HepG2 (cell line): ENCODE measurements around the gene NSMF. TPM values are rescaled to one million over a fixed set of nuclear protein-coding genes. Genes with fewer than 3 reads are reported as not detected.

Experiments used
- ATAC-seq: fragments of 200-7000 bp; cut with Tn5 transposase; 3 replicates; pipeline ENCODE4 v1.9.1; 2020; ENCODE audit warnings: mild to moderate bottlenecking, moderate library complexity
- BruUV-seq: library from RNA; stranded (reverse); fragments of 400-500 nt; replicated peaks from 2 replicates; lab custom pipeline; 2021; lab: Mats Ljungman, UMichigan
- CTCF ChIA-PET: fragments of 300-600 bp; formaldehyde crosslinking; extraction: SDS; loops from one replicate; lab custom pipeline; 2021; ENCODE audit warnings: low total read pairs, inconsistent platforms, low intra/inter-chr PET ratio; lab: Yijun Ruan, JAX
- POLR2A ChIA-PET: fragments of 350-600 bp; sonication (Branson Sonifier 250); formaldehyde crosslinking; loops from one replicate; lab custom pipeline; 2020; ENCODE audit warnings: antibody characterized with exemption, inconsistent platforms; lab: Yijun Ruan, JAX
- DNase-seq: peaks from one replicate; pipeline ENCODE4 v3.0.0-alpha.2; 2015; ENCODE audit warnings: low spot score
- FAIRE-seq: peaks from 3 replicates; lab custom pipeline; 2011; peaks lifted over from hg19 to GRCh38; lab: Jason Lieb, UNC
- H2AFZ ChIP-seq: one replicate; pipeline ENCODE4 v1.6.1; 2011; ENCODE audit warnings: low read length, inconsistent platforms
- H3K27ac ChIP-seq: fragments of 300-600 bp; 3 replicates; pipeline ENCODE4 v1.8.0; 2011; ENCODE audit warnings: mixed run types, mild to moderate bottlenecking, mixed read lengths, low read length, inconsistent platforms; ENCODE audit not compliant: insufficient read depth; ENCODE audit errors: extremely low read length
- H3K27me3 ChIP-seq, 2 experiments: fragments of 200-600 bp in 1 of 2; 2 replicates in 1 of 2; 3 replicates in 1 of 2; pipeline versions ENCODE4 v1.6.0 to v1.8.0; 2011; ENCODE audit warnings: low read length in 2 of 2, mild to moderate bottlenecking in 2 of 2, moderate library complexity in 2 of 2, inconsistent platforms in 1 of 2; ENCODE audit not compliant: insufficient read depth in 2 of 2, control insufficient read depth in 1 of 2
- H3K36me3 ChIP-seq, 2 experiments: fragments of 200-600 bp in 1 of 2; replicated peaks in 1 of 2; 2 replicates in 1 of 2; 3 replicates in 1 of 2; pipeline versions ENCODE4 v1.5.1 to v1.8.0; 2011; ENCODE audit warnings: low read length in 2 of 2, inconsistent platforms in 1 of 2; ENCODE audit not compliant: insufficient read depth in 2 of 2, control insufficient read depth in 1 of 2
- H3K4me1 ChIP-seq: 2 replicates; pipeline ENCODE4 v1.5.1; 2012; ENCODE audit warnings: low read length, inconsistent platforms; ENCODE audit not compliant: insufficient read depth
- H3K4me2 ChIP-seq: 2 replicates; pipeline ENCODE4 v1.6.0; 2011; ENCODE audit warnings: low read depth, low read length, inconsistent platforms
- H3K4me3 ChIP-seq, 3 experiments: fragments of 200-600 bp in 1 of 3; sonication (generic), shearing (Covaris generic) in 1 of 3; replicated peaks in 1 of 3; 2 replicates each; pipeline ENCODE4 v1.5.1; 2011 to 2016; ENCODE audit warnings: low read length in 3 of 3, inconsistent platforms in 2 of 3, low read depth in 2 of 3, mild to moderate bottlenecking in 2 of 3, control low read depth in 1 of 3, mixed read lengths in 1 of 3; ENCODE audit not compliant: insufficient read depth in 1 of 3
- H3K79me2 ChIP-seq: one replicate; pipeline ENCODE4 v1.6.1; 2011; ENCODE audit warnings: low read length, inconsistent platforms; ENCODE audit not compliant: insufficient read depth
- H3K9ac ChIP-seq: 2 replicates; pipeline ENCODE4 v1.6.0; 2011; ENCODE audit warnings: mild to moderate bottlenecking, low read depth, low read length, inconsistent platforms; ENCODE audit not compliant: insufficient read depth
- H3K9me3 ChIP-seq: 2 replicates; pipeline ENCODE4 v1.5.1; 2012; ENCODE audit warnings: mild to moderate bottlenecking, low read length
- H4K20me1 ChIP-seq: 2 replicates; pipeline ENCODE4 v1.6.0; 2011; ENCODE audit warnings: inconsistent platforms, mild to moderate bottlenecking, low read length, moderate library complexity; ENCODE audit not compliant: insufficient read depth
- ARID2 ChIP-seq: sonication (generic); formaldehyde crosslinking; IDR thresholded peaks from 2 replicates; pipeline ENCODE4 v1.8.1; 2022; ENCODE audit warnings: mild to moderate bottlenecking, missing genetic modification reagents, borderline replicate concordance
- KDM5B ChIP-seq: sonication (generic); formaldehyde crosslinking; IDR thresholded peaks from 2 replicates; pipeline ENCODE4 v1.4.0; 2020; ENCODE audit warnings: missing genetic modification reagents, mild to moderate bottlenecking, borderline replicate concordance
- KLF13 ChIP-seq: sonication (generic); formaldehyde crosslinking; IDR thresholded peaks from 2 replicates; pipeline ENCODE4 v1.4.0; 2020; ENCODE audit warnings: mild to moderate bottlenecking, missing genetic modification reagents
- NFIB ChIP-seq: sonication (generic); formaldehyde crosslinking; IDR thresholded peaks from 2 replicates; pipeline ENCODE4 v1.9.0; 2021; ENCODE audit warnings: missing genetic modification reagents, mild to moderate bottlenecking, borderline replicate concordance
- SALL1 ChIP-seq: sonication (generic); formaldehyde crosslinking; IDR thresholded peaks from 2 replicates; pipeline ENCODE4 v1.8.0; 2022; ENCODE audit warnings: mild to moderate bottlenecking, missing genetic modification reagents
- SETDB1 ChIP-seq: sonication (generic); formaldehyde crosslinking; IDR thresholded peaks from 2 replicates; pipeline ENCODE4 v1.5.1; 2020; ENCODE audit warnings: missing genetic modification reagents, mild to moderate bottlenecking, borderline replicate concordance
- SP4 ChIP-seq: sonication (generic); formaldehyde crosslinking; IDR thresholded peaks from 2 replicates; pipeline ENCODE4 v1.8.1; 2023; ENCODE audit warnings: mild to moderate bottlenecking, missing genetic modification reagents
- TARDBP ChIP-seq: sonication (generic); formaldehyde crosslinking; IDR thresholded peaks from 2 replicates; pipeline ENCODE4 v1.8.0; 2022; ENCODE audit warnings: mild to moderate bottlenecking, missing genetic modification reagents
- TEAD3 ChIP-seq: optimal IDR thresholded peaks from 2 replicates; pipeline ENCODE3; 2016; ENCODE audit warnings: borderline replicate concordance
- ZBTB38 ChIP-seq: sonication (generic); formaldehyde crosslinking; IDR thresholded peaks from 2 replicates; pipeline ENCODE4 v1.5.1; 2020; ENCODE audit warnings: mild to moderate bottlenecking, missing genetic modification reagents
- ZEB1 ChIP-seq: IDR thresholded peaks from 2 replicates; pipeline ENCODE4 v1.6.1; 2012; ENCODE audit warnings: mild to moderate bottlenecking, low read depth, inconsistent platforms; ENCODE audit not compliant: insufficient replicate concordance
- ZFY ChIP-seq: sonication (generic); formaldehyde crosslinking; IDR thresholded peaks from 2 replicates; pipeline ENCODE4 v1.4.0; 2020; ENCODE audit warnings: missing genetic modification reagents
- ZNF30 ChIP-seq: sonication (generic); formaldehyde crosslinking; IDR thresholded peaks from 2 replicates; pipeline ENCODE4 v1.5.0; 2020; ENCODE audit warnings: mild to moderate bottlenecking, missing genetic modification reagents
- ZNF501 ChIP-seq: sonication (generic); formaldehyde crosslinking; IDR thresholded peaks from 2 replicates; pipeline ENCODE4 v1.5.1; 2020; ENCODE audit warnings: mild to moderate bottlenecking, moderate library complexity, missing genetic modification reagents
- ZNF530 ChIP-seq: sonication (generic); formaldehyde crosslinking; IDR thresholded peaks from 2 replicates; pipeline ENCODE4 v1.5.0; 2020; ENCODE audit warnings: low read depth, mild to moderate bottlenecking, missing genetic modification reagents
- WGBS: methylation state at CpG from one replicate; pipeline ENCODE4 v1.1.6; 2017; ENCODE audit warnings: low lambda C conversion rate; 5-methylcytosine and 5-hydroxymethylcytosine counted together
- in situ Hi-C: cut with HindIII; loops from 2 replicates; pipeline ENCODE4 v1.10.0; 2017; ENCODE audit warnings: low pct_unique_long_range_greater_than_20kb; ENCODE audit not compliant: extremely low pct_ligation_motif_present
- intact Hi-C: fragments of 100-400 bp; cut with micrococcal nuclease; formaldehyde crosslinking; loops from one replicate; pipeline ENCODE4 v1.10.0; 2022; ENCODE audit not compliant: unreplicated experiment
- polyA plus RNA-seq, 8 experiments: library from polyadenylated mRNA; depleted of rRNA in 3 of 8; stranded (reverse) in 7 of 8; unstranded in 1 of 8; fragments of >200 nt; fragmentation: Illumina TruSeq in 4 of 8; extraction: Trizol in 4 of 8; gene quantifications; 2 replicates each; pipeline versions ENCODE4 v1.2.1 to v1.2.3, GENCODE V29; 2011 to 2016; ENCODE audit warnings: low read depth in 4 of 8, missing spikeins in 1 of 8, mixed read lengths in 1 of 8; ENCODE audit not compliant: insufficient read depth in 1 of 8
- total RNA-seq, 5 experiments: library from RNA; depleted of rRNA; stranded (reverse); fragments of >200 nt; fragmentation: Illumina TruSeq; extraction: Trizol; gene quantifications; 2 replicates each; pipeline ENCODE4 v1.2.3, GENCODE V29; 2016; ENCODE audit warnings: low read depth in 1 of 5
- TF ChIP-seq, protein P1 (sequence below): sonication (generic); formaldehyde crosslinking; IDR thresholded peaks from 2 replicates; pipeline ENCODE4 v1.4.0; 2020; ENCODE audit warnings: missing genetic modification reagents
- TF ChIP-seq, protein P2 (sequence below): IDR thresholded peaks from 2 replicates; pipeline ENCODE4 v1.6.1; 2016; ENCODE audit warnings: missing compliant biosample characterization, missing genetic modification reagents, borderline replicate concordance
- TF ChIP-seq, protein P3 (sequence below): sonication (generic); formaldehyde crosslinking; IDR thresholded peaks from 2 replicates; pipeline ENCODE4 v1.9.0; 2022; ENCODE audit warnings: missing genetic modification reagents, mild to moderate bottlenecking, borderline replicate concordance
- TF ChIP-seq, protein P4 (sequence below): IDR thresholded peaks from 2 replicates; pipeline ENCODE4 v1.6.1; 2012; ENCODE audit warnings: inconsistent platforms

Gene NSMF
- total and polyA plus RNA-seq, 2 of the 13 experiments (the other 11 are each of a cell fraction or from before 2014, with no cell fraction given), result 44.3 to 183 TPM

DNA sequence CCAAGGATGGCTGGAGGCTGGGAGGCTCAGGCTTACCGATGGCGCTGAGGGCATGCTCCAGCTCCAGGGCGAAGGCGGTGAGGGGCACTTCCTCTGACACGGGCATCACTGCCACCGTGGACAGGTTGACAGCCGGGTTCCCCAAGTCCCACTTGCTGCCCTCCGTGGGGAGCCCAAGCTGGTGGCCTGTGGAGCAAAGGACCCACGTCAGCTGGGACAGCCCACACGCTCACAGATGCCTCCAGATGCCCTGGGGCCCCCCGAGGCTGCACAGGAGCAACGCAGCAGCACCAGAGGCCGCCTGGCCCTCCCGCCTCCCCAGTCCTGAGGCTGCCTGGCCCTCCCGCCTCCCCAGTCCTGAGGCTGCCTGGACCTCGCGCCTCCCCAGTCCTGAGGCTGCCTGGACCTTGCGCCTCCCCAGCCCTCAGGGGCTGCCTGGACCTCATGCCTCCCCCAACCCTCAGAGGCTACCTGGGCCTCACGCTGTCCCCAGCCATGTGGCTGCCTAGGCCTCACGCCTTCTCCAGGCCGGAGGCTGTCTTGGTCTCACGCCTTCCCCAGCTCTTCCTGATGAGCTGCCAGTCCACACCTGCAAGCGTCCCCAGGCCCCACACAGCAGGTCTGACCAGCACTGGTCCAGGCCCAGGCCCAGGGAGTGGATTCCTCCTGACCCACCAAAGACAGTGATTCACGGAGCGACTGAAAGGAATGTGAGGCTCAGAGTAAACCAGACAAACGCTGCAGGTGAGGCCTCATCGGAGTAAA is 25.6 kb upstream of the NSMF start:
- FAIRE-seq, result no peak
- intact Hi-C loops (no loop called here), in situ Hi-C loops (no loop called here)
- peak; percentile 14; the same call in 2 of the 3 replicates for ATAC-seq
- no peak overlapping the region for H2AFZ ChIP-seq
- CTCF ChIA-PET, result no interaction called here
- POLR2A ChIA-PET, result no interaction called here
- WGBS, result 53% methylated on average over 9 of the region's 27 CpGs
- H3K9ac ChIP-seq, result no peak overlapping the region
- peaks cover 46% of the 10 kb centered on the region for H3K4me1 ChIP-seq
- no peak overlapping the region for H3K27ac ChIP-seq
- H3K9me3 ChIP-seq, result no peaks in the 10 kb centered on the region
- no TSS peak for BruUV-seq
- H4K20me1 ChIP-seq, result no peaks in the 10 kb centered on the region
- H3K27me3 ChIP-seq, result peaks cover 12 to 54% of the 10 kb centered on the region in 2 experiments
- no peak for DNase-seq
- no peaks in the 10 kb centered on the region for H3K79me2 ChIP-seq
- H3K4me3 ChIP-seq, result no peak overlapping the region
- no peaks in the 10 kb centered on the region for H3K36me3 ChIP-seq
- H3K4me2 ChIP-seq, result no peak overlapping the region
- TF ChIP-seq, protein P1, sequence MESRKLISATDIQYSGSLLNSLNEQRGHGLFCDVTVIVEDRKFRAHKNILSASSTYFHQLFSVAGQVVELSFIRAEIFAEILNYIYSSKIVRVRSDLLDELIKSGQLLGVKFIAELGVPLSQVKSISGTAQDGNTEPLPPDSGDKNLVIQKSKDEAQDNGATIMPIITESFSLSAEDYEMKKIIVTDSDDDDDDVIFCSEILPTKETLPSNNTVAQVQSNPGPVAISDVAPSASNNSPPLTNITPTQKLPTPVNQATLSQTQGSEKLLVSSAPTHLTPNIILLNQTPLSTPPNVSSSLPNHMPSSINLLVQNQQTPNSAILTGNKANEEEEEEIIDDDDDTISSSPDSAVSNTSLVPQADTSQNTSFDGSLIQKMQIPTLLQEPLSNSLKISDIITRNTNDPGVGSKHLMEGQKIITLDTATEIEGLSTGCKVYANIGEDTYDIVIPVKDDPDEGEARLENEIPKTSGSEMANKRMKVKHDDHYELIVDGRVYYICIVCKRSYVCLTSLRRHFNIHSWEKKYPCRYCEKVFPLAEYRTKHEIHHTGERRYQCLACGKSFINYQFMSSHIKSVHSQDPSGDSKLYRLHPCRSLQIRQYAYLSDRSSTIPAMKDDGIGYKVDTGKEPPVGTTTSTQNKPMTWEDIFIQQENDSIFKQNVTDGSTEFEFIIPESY (CRISPR knock-in tag), result peak; percentile 53; the same call in 1 of the 2 replicates
- TF ChIP-seq SP4 (0 out of 2 replicates have a peak, but pooled peaks have one; percentile 24), ARID2 (no peak), KDM5B (CRISPR knock-in tag) (peak; percentile 47; the same call in 1 of the 2 replicates), ZEB1 (peak; percentile 30), NFIB (CRISPR knock-in tag) (0 out of 2 replicates have a peak, but pooled peaks have one; percentile 35), ZNF30 (CRISPR knock-in tag) (0 out of 2 replicates have a peak, but pooled peaks have one; percentile 28), TARDBP (CRISPR knock-in tag) (no peak), SETDB1 (CRISPR knock-in tag) (0 out of 2 replicates have a peak, but pooled peaks have one; percentile 21), TEAD3 (peak; percentile 23), ZNF501 (CRISPR knock-in tag) (peak; percentile 36; the same call in 1 of the 2 replicates), KLF13 (CRISPR knock-in tag) (no peak), ZNF530 (CRISPR knock-in tag) (no peak), ZFY (CRISPR knock-in tag) (peak; percentile 45), SALL1 (CRISPR knock-in tag) (peak; percentile 22; the same call in 1 of the 2 replicates), ZBTB38 (peak; percentile 47; the same call in 1 of the 2 replicates)
- TF ChIP-seq, protein P2, sequence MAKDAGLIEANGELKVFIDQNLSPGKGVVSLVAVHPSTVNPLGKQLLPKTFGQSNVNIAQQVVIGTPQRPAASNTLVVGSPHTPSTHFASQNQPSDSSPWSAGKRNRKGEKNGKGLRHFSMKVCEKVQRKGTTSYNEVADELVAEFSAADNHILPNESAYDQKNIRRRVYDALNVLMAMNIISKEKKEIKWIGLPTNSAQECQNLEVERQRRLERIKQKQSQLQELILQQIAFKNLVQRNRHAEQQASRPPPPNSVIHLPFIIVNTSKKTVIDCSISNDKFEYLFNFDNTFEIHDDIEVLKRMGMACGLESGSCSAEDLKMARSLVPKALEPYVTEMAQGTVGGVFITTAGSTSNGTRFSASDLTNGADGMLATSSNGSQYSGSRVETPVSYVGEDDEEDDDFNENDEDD (CRISPR knock-in tag), result peak; percentile 25; the same call in 1 of the 2 replicates
- TF ChIP-seq, protein P3, sequence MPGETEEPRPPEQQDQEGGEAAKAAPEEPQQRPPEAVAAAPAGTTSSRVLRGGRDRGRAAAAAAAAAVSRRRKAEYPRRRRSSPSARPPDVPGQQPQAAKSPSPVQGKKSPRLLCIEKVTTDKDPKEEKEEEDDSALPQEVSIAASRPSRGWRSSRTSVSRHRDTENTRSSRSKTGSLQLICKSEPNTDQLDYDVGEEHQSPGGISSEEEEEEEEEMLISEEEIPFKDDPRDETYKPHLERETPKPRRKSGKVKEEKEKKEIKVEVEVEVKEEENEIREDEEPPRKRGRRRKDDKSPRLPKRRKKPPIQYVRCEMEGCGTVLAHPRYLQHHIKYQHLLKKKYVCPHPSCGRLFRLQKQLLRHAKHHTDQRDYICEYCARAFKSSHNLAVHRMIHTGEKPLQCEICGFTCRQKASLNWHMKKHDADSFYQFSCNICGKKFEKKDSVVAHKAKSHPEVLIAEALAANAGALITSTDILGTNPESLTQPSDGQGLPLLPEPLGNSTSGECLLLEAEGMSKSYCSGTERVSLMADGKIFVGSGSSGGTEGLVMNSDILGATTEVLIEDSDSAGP (CRISPR knock-in tag), result peak; percentile 36; the same call in 1 of the 2 replicates
- TF ChIP-seq, protein P4, sequence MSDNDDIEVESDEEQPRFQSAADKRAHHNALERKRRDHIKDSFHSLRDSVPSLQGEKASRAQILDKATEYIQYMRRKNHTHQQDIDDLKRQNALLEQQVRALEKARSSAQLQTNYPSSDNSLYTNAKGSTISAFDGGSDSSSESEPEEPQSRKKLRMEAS, result peak; percentile 78
